Measurements from ENCODE around the gene SC5D.

Gene SC5D

DNA sequence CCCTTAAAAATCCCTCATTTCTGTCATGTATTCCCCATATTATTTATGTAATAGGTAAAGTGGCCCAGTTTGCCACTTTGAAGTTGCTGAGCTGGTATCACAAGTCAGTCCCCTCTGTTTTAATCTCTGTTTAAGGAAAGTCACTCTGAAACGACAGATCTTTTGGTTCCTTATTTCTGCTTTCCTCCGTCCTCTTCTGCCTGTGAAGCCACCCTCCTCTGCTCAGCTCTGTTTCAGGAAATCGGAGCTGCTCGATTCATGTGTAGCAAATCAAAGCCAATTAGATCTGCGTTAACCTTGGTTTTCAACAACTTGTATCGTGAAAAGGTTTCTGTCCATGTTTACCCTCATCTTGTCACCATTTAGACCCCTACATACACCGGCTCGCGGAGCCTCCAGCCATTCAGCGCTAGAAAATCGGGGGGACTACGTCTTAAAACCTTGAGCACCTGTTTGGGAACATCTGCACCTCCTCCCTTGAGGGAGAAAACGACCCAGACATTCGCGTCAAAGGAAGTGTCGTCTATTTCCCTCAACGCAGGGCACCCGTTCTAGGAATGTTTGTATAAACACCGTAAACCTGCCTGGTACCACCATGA, 576 bp upstream of the SC5D start:
- no peak for DNase-seq (ENCODE audit: low spot score)

DNA sequence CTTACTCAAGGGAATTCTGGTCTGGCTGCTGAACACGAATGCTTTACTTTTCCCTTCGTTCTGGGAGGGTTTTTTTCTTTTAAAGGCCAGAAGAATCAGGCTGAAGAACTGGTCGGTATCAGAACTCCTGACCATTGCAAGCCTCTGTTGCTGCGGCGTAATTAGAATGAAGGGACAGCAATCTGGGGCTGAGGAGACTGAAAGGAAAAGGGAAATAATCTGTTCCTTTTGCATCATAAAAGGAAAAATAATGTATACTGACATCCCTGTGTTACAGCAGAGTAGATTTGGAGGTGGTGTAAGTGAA, 670 bp downstream of the SC5D start:
- DNase-seq (ENCODE audit: low spot score) = no peak

- DNase-seq (ENCODE audit: low spot score) = no peak
Observed at GRCh38 chr11:121295246-121296029, 2.9 kb downstream of the SC5D start.

DNA sequence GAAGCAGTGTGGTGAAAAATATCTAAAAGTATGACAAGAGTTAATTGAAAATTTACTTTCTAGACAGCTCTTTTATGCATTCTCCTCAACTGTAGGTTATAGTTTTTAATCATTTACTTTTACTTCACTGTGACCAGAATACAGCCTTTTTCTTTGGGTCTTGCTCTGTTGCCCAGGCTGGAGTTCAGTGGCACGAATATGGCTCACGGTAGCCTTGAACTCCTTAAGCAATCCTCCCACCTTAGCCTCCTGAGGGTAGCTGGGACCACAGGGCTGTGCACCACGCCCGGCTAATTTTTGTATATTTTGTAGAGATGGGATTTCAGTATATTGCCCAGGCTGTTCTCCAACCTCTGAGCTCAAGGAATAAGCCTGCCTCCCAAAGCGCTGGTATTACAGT, 5.3 kb downstream of the SC5D start:
- no peak for DNase-seq (ENCODE audit: low spot score)

GRCh38 chr11:121298774-121299173, 6.2 kb downstream of the SC5D start:
- no peak for DNase-seq (ENCODE audit: low spot score)

DNA sequence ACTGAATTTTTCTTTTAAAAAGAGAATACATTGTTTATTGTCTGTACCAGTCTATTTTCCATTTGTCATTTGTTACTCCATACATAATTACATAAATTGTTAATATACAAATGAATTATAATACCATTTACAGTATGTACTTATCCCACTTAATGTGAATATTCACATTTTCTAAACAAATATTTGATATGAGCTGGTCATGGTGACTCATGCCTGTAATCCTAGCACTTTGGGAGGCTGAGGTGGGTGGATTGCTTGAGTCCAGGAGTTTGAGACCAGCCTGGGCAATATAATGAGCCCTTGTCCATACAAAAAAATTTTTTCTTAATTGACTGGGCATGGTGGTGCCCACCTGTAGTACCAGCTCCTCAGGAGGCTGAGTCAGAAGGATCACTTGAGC, 6.8 kb downstream of the SC5D start:
- DNase-seq (ENCODE audit: low spot score) = no peak

GRCh38 chr11:121300313-121300971, 7.9 kb downstream of the SC5D start:
- DNase-seq (ENCODE audit: low spot score) = no peak

DNA sequence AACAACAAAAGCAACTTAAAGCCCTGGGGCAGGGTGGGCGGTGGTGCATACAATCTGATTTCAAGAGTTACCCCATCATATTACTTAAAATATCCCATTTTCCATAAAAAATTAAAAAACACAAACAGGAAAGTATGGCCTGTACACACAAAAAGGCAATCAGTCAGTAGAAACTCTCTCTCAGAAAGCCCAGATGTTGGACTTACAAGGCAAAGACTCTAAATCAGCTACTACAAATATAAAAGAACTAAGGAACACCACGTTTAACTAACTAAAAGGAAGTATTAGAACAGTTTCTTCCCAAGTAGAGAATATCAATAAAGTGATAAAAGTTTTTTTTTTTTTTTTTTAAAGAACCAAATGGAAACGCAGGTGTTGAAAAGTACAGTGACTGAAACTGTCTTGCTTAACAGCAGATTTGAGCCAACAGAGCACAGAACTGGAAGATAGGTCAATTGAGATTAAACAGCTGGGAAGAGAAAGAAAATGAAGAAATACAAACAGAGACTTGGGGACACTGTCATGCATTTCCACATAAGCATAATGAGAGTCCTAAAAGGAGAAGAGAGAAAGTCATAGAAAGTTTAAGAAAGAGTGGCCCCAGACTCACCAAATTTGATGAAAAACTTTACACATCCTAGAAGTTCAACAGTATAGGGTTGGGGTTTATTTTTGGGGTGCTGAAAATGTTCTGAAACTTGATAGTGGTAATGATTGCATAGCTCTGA, 8.6 kb downstream of the SC5D start:
- DNase-seq (ENCODE audit: low spot score) = no peak

- DNase-seq (ENCODE audit: low spot score) = no peak
Observed at GRCh38 chr11:121304759-121305158, 12.2 kb downstream of the SC5D start.

- DNase-seq (ENCODE audit: low spot score) = no peak
Observed at GRCh38 chr11:121308816-121309215, 16.2 kb downstream of the SC5D start.

DNA sequence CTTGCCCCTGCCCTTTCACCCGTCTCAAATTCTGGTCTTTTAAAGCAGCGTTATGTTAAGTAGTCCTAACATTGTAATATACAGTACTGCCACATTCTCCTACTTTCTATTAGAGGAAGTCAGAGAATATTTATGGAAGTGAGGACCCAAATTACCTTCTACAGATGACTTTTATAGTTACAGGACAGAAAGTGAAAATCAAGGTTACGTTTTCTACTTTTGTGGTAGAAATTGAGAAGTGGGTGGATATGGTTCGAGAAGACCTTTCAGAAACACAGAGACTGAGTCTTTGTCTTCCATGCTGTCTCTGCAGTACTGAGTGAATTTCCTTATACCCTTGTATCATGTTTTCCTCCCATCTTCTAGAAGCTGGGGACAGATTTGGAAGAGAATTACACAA, 17.1 kb downstream of the SC5D start:
- DNase-seq (ENCODE audit: low spot score) = no peak

GRCh38 chr11:121310908-121311307, 18.3 kb downstream of the SC5D start:
- no peak for DNase-seq (ENCODE audit: low spot score)

DNA sequence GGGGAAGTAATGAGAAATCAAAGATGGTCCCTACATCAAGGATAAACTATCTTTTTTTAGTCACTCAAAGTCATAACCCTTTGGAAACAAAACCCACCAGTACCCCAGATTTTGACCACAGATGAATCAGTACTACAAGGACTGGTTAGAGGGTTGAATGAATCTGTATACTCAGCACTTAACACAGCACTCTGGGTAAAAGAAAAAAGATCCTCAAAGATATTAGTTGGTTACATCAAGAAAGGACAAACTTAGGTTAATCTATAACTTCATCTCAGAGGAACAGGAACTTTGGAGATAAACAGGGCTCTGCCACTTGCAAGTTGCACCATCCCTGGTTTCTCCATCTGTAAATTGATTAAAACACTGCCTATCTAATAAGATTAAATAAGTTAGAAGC, 18.8 kb downstream of the SC5D start:
- DNase-seq (ENCODE audit: low spot score) = no peak

GRCh38 chr11:121312483-121312882, 19.9 kb downstream of the SC5D start:
- no peak for DNase-seq (ENCODE audit: low spot score)

DNA sequence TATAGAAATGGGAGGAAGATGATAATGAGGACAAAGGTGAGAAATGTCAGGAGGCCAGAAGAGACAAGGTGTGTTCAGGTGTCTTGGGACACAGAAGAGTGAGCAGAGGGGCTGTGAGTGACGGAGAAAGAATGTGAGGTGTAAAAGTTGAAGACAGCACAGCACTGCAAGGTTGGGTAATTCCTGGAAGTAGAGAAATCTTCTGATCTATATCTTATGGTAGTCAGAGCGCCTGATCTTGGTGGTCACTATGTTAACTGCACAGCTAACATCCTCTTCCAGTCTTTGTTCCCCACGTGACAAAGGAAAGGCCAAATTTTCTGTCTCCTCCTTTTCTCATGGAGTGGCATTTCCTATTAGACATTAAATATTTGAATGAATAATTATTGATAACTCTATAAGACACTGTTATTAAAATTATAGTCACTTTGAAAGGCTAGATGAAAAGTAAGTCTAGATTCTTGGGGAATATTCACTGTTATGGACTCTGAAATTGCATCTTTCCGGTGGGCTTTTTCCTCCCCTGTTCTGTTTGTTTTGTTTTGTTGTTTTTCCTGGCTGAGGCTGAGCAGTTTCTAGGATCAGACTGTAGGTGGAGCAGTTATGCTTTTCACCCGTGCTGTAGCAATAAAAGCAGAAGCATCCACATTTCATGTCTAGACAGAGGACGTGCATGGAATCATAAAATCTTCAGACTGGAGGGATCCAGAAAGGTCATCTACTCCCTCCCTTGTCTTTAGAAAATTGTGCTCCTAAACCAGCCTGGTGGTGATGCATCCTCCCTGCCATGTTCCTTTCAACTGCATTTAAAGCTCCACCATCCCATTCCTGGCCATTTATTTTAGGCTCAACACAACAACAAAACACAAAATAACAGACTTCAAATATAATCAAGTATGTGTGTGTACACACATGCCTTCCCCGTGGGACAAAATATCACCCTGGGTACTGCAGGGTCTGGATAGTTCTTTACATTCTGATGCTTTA, 26.6 kb downstream of the SC5D start:
- no peak for DNase-seq (ENCODE audit: low spot score)

GRCh38 chr11:121321614-121322243, 29.2 kb downstream of the SC5D start:
- DNase-seq (ENCODE audit: low spot score) = no peak

GRCh38 chr11:121323046-121323607, 30.6 kb downstream of the SC5D start:
- no peak for DNase-seq (ENCODE audit: low spot score)

DNA sequence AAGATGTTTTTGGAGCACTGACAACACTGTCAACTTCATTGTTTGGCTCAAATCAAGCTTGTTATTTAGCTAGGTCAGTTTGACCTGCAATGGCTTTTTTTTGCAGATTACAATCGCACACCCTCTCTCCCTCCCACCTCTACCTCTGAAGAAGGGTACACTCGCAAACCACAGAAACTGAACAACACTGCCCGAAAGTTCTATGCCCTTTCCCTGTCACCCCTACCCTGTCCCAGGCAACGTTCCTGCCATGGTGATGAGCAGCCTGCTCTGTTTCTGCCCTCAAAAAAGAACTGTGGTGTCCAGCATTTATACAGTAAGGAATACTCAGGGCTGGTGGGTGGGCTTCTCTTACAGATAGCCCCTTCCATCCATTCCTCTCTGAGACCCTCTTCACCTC, 33.7 kb downstream of the SC5D start:
- DNase-seq (ENCODE audit: low spot score) = no peak

DNA sequence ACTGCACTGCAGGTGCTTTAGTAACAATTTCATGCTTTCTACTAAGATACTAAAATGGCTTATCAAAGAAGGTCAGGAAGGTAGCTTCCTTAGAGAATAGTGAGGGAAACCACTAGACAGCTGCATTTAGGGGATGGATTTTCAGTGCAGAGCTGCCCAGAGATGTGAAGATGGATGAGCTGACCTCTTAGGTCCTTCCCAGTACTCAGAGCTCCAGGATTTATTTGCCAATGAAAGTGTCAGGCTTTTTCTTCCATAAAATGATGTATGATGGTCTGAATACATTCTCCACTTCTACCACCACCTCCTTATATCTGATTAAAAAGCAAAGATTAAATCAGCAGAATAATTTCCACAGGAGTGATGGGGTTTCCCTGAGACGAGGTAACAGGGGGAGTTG, 35.0 kb downstream of the SC5D start:
- no peak for DNase-seq (ENCODE audit: low spot score)

GRCh38 chr11:121328176-121328966, 35.8 kb downstream of the SC5D start:
- no peak for DNase-seq (ENCODE audit: low spot score)
